ENCODE results near the gene LIFR. TPM values are rescaled to one million over a fixed set of nuclear protein-coding genes. Genes with fewer than 3 reads are reported as not detected.

LIFR gene
- total RNA-seq, 1 donor from 2014 or later = 58.0 TPM

GRCh38 chr5:38589629-38590028 is 33.2 kb upstream of the LIFR start:
- Mint-ChIP-seq H3K36me3 (no peaks in the 10 kb centered on the region), H3K4me1 (no peaks in the 10 kb centered on the region), H3K9me3 (no peaks in the 10 kb centered on the region), H3K4me3 (no peak overlapping the region), H3K27ac (no peak overlapping the region), H3K27me3 (ENCODE audit: low read depth) (no peaks in the 10 kb centered on the region)
- TF ChIP-seq CTCF (IDR thresholded peaks at IDR 0.05; ENCODE audit: unreplicated experiment) = no peak
- DNase-seq (ENCODE audit: low spot score in 2 of 2, unreplicated experiment in 2 of 2) = no peak

- Mint-ChIP-seq H3K36me3 (no peaks in the 10 kb centered on the region), H3K27ac (no peak overlapping the region), H3K9me3 (no peaks in the 10 kb centered on the region), H3K27me3 (ENCODE audit: low read depth) (no peaks in the 10 kb centered on the region), H3K4me1 (no peaks in the 10 kb centered on the region), H3K4me3 (no peak overlapping the region)
- TF ChIP-seq CTCF (IDR thresholded peaks at IDR 0.05; ENCODE audit: unreplicated experiment) = no peak
- no peak for DNase-seq (ENCODE audit: low spot score in 2 of 2, unreplicated experiment in 2 of 2)
Observed at GRCh38 chr5:38585816-38586215, 29.4 kb upstream of the LIFR start.

- H3K9me3 Mint-ChIP-seq = no peaks in the 10 kb centered on the region
- H3K4me3 Mint-ChIP-seq = no peak overlapping the region
- no peaks in the 10 kb centered on the region for H3K36me3 Mint-ChIP-seq
- TF ChIP-seq CTCF (IDR thresholded peaks at IDR 0.05; ENCODE audit: unreplicated experiment) = no peak
- peaks cover 5% of the 10 kb centered on the region for H3K27me3 Mint-ChIP-seq (ENCODE audit: low read depth)
- no peak for DNase-seq (ENCODE audit: low spot score in 2 of 2, unreplicated experiment in 2 of 2)
- H3K4me1 Mint-ChIP-seq = no peaks in the 10 kb centered on the region
- no peak overlapping the region for H3K27ac Mint-ChIP-seq
Observed at GRCh38 chr5:38583500-38583899, 27.1 kb upstream of the LIFR start.

GRCh38 chr5:38582975-38583319 is 26.5 kb upstream of the LIFR start:
- no peaks in the 10 kb centered on the region for H3K9me3 Mint-ChIP-seq
- no peaks in the 10 kb centered on the region for H3K36me3 Mint-ChIP-seq
- no peak for DNase-seq (ENCODE audit: low spot score in 2 of 2, unreplicated experiment in 2 of 2)
- H3K4me3 Mint-ChIP-seq = no peak overlapping the region
- no peak overlapping the region for H3K27ac Mint-ChIP-seq
- no peaks in the 10 kb centered on the region for H3K4me1 Mint-ChIP-seq
- H3K27me3 Mint-ChIP-seq (ENCODE audit: low read depth) = peaks cover 5% of the 10 kb centered on the region
- TF ChIP-seq CTCF (IDR thresholded peaks at IDR 0.05; ENCODE audit: unreplicated experiment) = no peak

- Mint-ChIP-seq H3K27ac (no peak overlapping the region), H3K27me3 (ENCODE audit: low read depth) (peaks cover 5% of the 10 kb centered on the region), H3K36me3 (no peaks in the 10 kb centered on the region), H3K4me1 (no peaks in the 10 kb centered on the region), H3K9me3 (no peaks in the 10 kb centered on the region), H3K4me3 (no peak overlapping the region)
- TF ChIP-seq CTCF (IDR thresholded peaks at IDR 0.05; ENCODE audit: unreplicated experiment) = no peak
- no peak for DNase-seq (ENCODE audit: low spot score in 2 of 2, unreplicated experiment in 2 of 2)
Observed at GRCh38 chr5:38582293-38582974, 26.0 kb upstream of the LIFR start.

- H3K27me3 Mint-ChIP-seq (ENCODE audit: low read depth) = peaks cover 5% of the 10 kb centered on the region
Observed at GRCh38 chr5:38581597-38581996, 25.2 kb upstream of the LIFR start.

More at GRCh38 chr5:38581597-38581996, 25.2 kb upstream of the LIFR start:
- Mint-ChIP-seq H3K4me3 (no peak overlapping the region), H3K36me3 (no peaks in the 10 kb centered on the region), H3K4me1 (no peaks in the 10 kb centered on the region), H3K9me3 (no peaks in the 10 kb centered on the region), H3K27ac (no peak overlapping the region)
- DNase-seq (ENCODE audit: low spot score in 2 of 2, unreplicated experiment in 2 of 2) = no peak
- TF ChIP-seq CTCF (IDR thresholded peaks at IDR 0.05; ENCODE audit: unreplicated experiment) = no peak
